Keratinocyte (primary cell): ENCODE results near the gene ANAPC1.
"Not testable (repeated sequence)": the region's sequence is repeated elsewhere in the genome, so short reads cannot be mapped to it uniquely, and the experiment has no call there.

Source experiments
- CTCF ChIP-seq, 3 experiments: IDR thresholded peaks in 1 of 3; conservative IDR thresholded peaks in 1 of 3; optimal IDR thresholded peaks in 1 of 3; 2 replicates in 2 of 3; 3 replicates in 1 of 3; pipeline versions ENCODE3 to v1.5.1; 2011; ENCODE audit warnings: low read length in 3 of 3, mild to moderate bottlenecking in 3 of 3, moderate library complexity in 2 of 3, control low read depth in 1 of 3, inconsistent platforms in 1 of 3; ENCODE audit not compliant: insufficient read depth in 2 of 3; ENCODE audit errors: extremely low read depth in 1 of 3
- EZH2 ChIP-seq: IDR thresholded peaks from one replicate; pipeline ENCODE4 v1.6.1; 2012; ENCODE audit warnings: inconsistent platforms, mild to moderate bottlenecking, low read length, moderate library complexity

GRCh38 chr2:111766295-111766694 is 117.7 kb downstream of the ANAPC1 start:
- TF ChIP-seq CTCF (optimal IDR thresholded peaks at IDR 0.05 in 1 of 3, IDR thresholded peaks at IDR 0.05 in 1 of 3, conservative IDR thresholded peaks at IDR 0.05 in 1 of 3; ENCODE audit: extremely low read depth in 1 of 3, insufficient read depth in 2 of 3, low read length in 3 of 3); EZH2: not testable (repeated sequence)
